HepG2 (cell line): ENCODE measurements around the gene DNASE1L2. TPM values are rescaled to one million over a fixed set of nuclear protein-coding genes. Genes with fewer than 3 reads are reported as not detected.

Experiments used
- CBX5 ChIP-seq: sonication (generic); formaldehyde crosslinking; IDR thresholded peaks from 2 replicates; pipeline ENCODE4 v1.4.0; 2020; ENCODE audit warnings: missing genetic modification reagents, borderline replicate concordance
- CEBPG ChIP-seq: IDR thresholded peaks from 2 replicates; pipeline ENCODE4 v1.6.1; 2016
- DR1 ChIP-seq: sonication (generic); formaldehyde crosslinking; IDR thresholded peaks from 2 replicates; pipeline ENCODE4 v1.8.0; 2021; ENCODE audit warnings: mild to moderate bottlenecking, missing genetic modification reagents, inconsistent platforms
- HMG20A ChIP-seq: IDR thresholded peaks from 2 replicates; pipeline ENCODE4 v1.6.1; 2016; ENCODE audit warnings: borderline replicate concordance
- ZBTB40 ChIP-seq, 2 experiments: fragments of 450-650 bp in 1 of 2; sonication (generic) in 1 of 2; formaldehyde crosslinking in 1 of 2; IDR thresholded peaks; 2 replicates each; pipeline versions ENCODE4 v1.6.1 to v1.8.0; 2016 to 2022; ENCODE audit warnings: antibody characterized with exemption in 1 of 2, mild to moderate bottlenecking in 1 of 2, missing genetic modification reagents in 1 of 2
- ZNF567 ChIP-seq: sonication (generic); formaldehyde crosslinking; IDR thresholded peaks from 2 replicates; pipeline ENCODE4 v1.8.1; 2023; ENCODE audit warnings: mild to moderate bottlenecking, missing genetic modification reagents, borderline replicate concordance
- ZNF615 ChIP-seq: sonication (generic); formaldehyde crosslinking; IDR thresholded peaks from 2 replicates; pipeline ENCODE4 v1.5.0; 2020; ENCODE audit warnings: mild to moderate bottlenecking, missing genetic modification reagents, borderline replicate concordance
- ZNF850 ChIP-seq: sonication (generic); formaldehyde crosslinking; conservative IDR thresholded peaks from 2 replicates; pipeline ENCODE4 v1.9.0; 2021; ENCODE audit warnings: mild to moderate bottlenecking, missing genetic modification reagents
- ZSCAN5A ChIP-seq: sonication (generic); formaldehyde crosslinking; IDR thresholded peaks from 2 replicates; pipeline ENCODE4 v1.8.0; 2022; ENCODE audit warnings: mild to moderate bottlenecking, missing genetic modification reagents, borderline replicate concordance
- polyA plus RNA-seq, 8 experiments: library from polyadenylated mRNA; depleted of rRNA in 3 of 8; stranded (reverse) in 7 of 8; unstranded in 1 of 8; fragments of >200 nt; fragmentation: Illumina TruSeq in 4 of 8; extraction: Trizol in 4 of 8; gene quantifications; 2 replicates each; pipeline versions ENCODE4 v1.2.1 to v1.2.3, GENCODE V29; 2011 to 2016; ENCODE audit warnings: low read depth in 4 of 8, missing spikeins in 1 of 8, mixed read lengths in 1 of 8; ENCODE audit not compliant: insufficient read depth in 1 of 8
- total RNA-seq, 5 experiments: library from RNA; depleted of rRNA; stranded (reverse); fragments of >200 nt; fragmentation: Illumina TruSeq; extraction: Trizol; gene quantifications; 2 replicates each; pipeline ENCODE4 v1.2.3, GENCODE V29; 2016; ENCODE audit warnings: low read depth in 1 of 5
- TF ChIP-seq, protein P1 (sequence below): sonication (generic); formaldehyde crosslinking; IDR thresholded peaks from 2 replicates; pipeline ENCODE4 v1.4.0; 2020; ENCODE audit warnings: missing genetic modification reagents
- TF ChIP-seq, protein P2 (sequence below): sonication (generic); formaldehyde crosslinking; IDR thresholded peaks from 2 replicates; pipeline ENCODE4 v1.5.0; 2020; ENCODE audit warnings: mild to moderate bottlenecking, missing genetic modification reagents

DNASE1L2 gene
- total and polyA plus RNA-seq, 2 of the 13 experiments (the other 11 are each of a cell fraction or from before 2014, with no cell fraction given) = 0.44 to 0.50 TPM

- no peak for TF ChIP-seq CEBPG (CRISPR knock-in tag)
- no peak for TF ChIP-seq ZNF850 (CRISPR knock-in tag)
- no peak for TF ChIP-seq CBX5 (CRISPR knock-in tag)
- no peak for TF ChIP-seq HMG20A (CRISPR knock-in tag)
- 0 out of 2 replicates have a peak, but pooled peaks have one; percentile 32 for TF ChIP-seq ZNF567
- TF ChIP-seq ZSCAN5A = no peak
- TF ChIP-seq, protein P1, sequence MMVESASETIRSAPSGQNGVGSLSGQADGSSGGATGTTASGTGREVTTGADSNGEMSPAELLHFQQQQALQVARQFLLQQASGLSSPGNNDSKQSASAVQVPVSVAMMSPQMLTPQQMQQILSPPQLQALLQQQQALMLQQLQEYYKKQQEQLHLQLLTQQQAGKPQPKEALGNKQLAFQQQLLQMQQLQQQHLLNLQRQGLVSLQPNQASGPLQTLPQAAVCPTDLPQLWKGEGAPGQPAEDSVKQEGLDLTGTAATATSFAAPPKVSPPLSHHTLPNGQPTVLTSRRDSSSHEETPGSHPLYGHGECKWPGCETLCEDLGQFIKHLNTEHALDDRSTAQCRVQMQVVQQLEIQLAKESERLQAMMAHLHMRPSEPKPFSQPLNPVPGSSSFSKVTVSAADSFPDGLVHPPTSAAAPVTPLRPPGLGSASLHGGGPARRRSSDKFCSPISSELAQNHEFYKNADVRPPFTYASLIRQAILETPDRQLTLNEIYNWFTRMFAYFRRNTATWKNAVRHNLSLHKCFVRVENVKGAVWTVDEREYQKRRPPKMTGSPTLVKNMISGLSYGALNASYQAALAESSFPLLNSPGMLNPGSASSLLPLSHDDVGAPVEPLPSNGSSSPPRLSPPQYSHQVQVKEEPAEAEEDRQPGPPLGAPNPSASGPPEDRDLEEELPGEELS (CRISPR knock-in tag) = peak; percentile 48; the same call in 1 of the 2 replicates
- TF ChIP-seq ZBTB40 (IDR thresholded peaks at IDR 0.05) = no peak
- no peak for TF ChIP-seq ZBTB40 (CRISPR knock-in tag; IDR thresholded peaks at IDR 0.05)
- no peak for TF ChIP-seq DR1 (CRISPR knock-in tag)
- TF ChIP-seq, protein P2, sequence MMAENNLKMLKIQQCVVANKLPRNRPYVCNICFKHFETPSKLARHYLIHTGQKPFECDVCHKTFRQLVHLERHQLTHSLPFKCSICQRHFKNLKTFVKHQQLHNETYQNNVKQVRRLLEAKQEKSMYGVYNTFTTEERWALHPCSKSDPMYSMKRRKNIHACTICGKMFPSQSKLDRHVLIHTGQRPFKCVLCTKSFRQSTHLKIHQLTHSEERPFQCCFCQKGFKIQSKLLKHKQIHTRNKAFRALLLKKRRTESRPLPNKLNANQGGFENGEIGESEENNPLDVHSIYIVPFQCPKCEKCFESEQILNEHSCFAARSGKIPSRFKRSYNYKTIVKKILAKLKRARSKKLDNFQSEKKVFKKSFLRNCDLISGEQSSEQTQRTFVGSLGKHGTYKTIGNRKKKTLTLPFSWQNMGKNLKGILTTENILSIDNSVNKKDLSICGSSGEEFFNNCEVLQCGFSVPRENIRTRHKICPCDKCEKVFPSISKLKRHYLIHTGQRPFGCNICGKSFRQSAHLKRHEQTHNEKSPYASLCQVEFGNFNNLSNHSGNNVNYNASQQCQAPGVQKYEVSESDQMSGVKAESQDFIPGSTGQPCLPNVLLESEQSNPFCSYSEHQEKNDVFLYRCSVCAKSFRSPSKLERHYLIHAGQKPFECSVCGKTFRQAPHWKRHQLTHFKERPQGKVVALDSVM (CRISPR knock-in tag) = no peak
- no peak for TF ChIP-seq ZNF615 (CRISPR knock-in tag)
Measured at GRCh38 chr16:2210386-2211365, 25.6 kb upstream of the DNASE1L2 start, which contains the start of gene BRICD5 (continued).
